ENCODE data around the gene REXO1.

Gene REXO1

DNA sequence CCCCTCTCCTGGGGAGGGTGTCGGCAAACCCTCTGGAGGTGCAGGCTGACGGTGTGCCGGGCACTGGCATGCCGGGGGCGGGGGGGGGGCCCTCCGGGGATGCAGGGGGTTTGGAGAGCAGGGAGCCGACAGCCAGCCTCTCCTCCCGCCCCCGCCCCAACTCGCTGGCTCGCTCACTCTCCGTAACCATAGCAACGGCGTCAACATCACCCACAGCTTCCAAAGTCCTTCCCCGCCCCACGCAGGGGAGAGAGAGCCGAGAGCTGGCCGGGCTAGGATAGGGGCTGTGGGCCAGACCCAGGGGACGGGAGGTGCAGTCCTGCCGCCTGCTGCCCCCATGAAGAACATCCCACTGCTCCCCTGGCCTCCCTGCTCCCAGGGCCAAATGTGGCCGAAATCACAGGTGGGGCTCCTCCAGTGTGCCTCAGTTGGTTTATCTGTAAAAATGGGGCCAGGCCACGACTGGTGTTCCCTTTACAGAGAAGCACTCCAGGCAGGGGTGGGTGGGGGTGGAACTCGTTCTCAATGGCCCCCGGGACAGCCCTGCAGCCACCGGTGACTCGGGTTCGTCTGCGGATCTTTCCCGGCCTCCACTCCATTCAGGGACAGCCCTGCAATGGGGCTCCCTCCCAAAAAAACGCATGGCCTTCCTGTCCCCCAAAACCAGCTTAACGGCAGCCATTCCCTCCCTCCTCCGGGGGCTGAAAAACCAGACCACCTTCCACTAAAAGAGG is 11.9 kb upstream of the REXO1 start:
- no CpG with 5 or more reads among the region's 32 CpGs for WGBS (ENCODE audit: extremely low coverage, insufficient coverage, low lambda C conversion rate)
- peak; percentile 89 for DNase-seq
- Histone ChIP-seq H2AK5ac (ENCODE audit: low read length) (no peak overlapping the region), H2BK120ac (ENCODE audit: low read depth, low read length) (no peak overlapping the region), H3K18ac (ENCODE audit: low read length) (no peak overlapping the region), H3K23ac (ENCODE audit: low read length) (no peak overlapping the region), H3K56ac (ENCODE audit: low read length) (peak overlapping the region; percentile 90), H4K5ac (ENCODE audit: low read length) (no peak overlapping the region), H2BK15ac (replicated peaks; ENCODE audit: low read depth) (no peak overlapping the region), H3K9ac (ENCODE audit: low read length) (peak overlapping the region; percentile 82), H3K79me2 (ENCODE audit: control insufficient read depth, insufficient read depth, low read length) (peaks cover 59% of the 10 kb centered on the region), H3K27me3 (ENCODE audit: insufficient read depth, low read length, poor library complexity) (no peaks in the 10 kb centered on the region), H3K4me2 (ENCODE audit: low read length) (peak overlapping the region; percentile 3), H3K4me3 (ENCODE audit: low read length) (no peak overlapping the region), H3K4ac (ENCODE audit: low read depth, low read length) (no peak overlapping the region), H4K8ac (ENCODE audit: low read depth, low read length) (no peak overlapping the region), H2BK5ac (ENCODE audit: low read length) (no peak overlapping the region), H3K27ac (ENCODE audit: low read depth, low read length) (no peak overlapping the region), H3K36me3 (ENCODE audit: control insufficient read depth, insufficient read depth, low read length) (no peaks in the 10 kb centered on the region), H3K4me1 (ENCODE audit: control insufficient read depth, low read depth, low read length) (peaks cover 21% of the 10 kb centered on the region), H3K79me1 (ENCODE audit: low read length) (peaks cover 20% of the 10 kb centered on the region)

DNA sequence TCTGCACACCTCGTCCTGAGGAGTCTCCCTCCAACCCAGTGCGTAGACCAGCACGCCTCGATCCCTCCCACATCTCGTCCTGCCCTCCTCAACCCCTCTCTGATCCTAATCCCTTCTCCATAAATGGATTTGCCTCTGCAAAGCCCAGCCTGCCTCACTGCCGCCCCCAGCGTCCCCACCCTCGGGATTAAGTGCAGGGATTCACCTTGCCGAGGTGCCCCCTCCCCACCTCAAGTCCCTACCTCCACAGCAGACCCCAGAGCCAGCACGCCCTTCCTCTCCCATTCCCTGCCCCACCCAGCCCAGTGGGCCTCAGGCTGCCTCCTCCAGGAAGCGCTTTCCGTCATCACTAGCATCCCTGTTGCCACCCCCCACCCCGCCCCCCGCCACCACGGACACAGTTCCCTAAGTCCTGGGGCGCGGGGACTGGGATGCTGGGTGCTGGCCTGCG is 11.1 kb upstream of the REXO1 start:
- H2AK5ac ChIP-seq (ENCODE audit: low read length) = no peak overlapping the region
- H3K27ac ChIP-seq (ENCODE audit: low read depth, low read length) = no peak overlapping the region
- peak; percentile 77 for DNase-seq
- peaks cover 21% of the 10 kb centered on the region for H3K4me1 ChIP-seq (ENCODE audit: control insufficient read depth, low read depth, low read length)
- no peak overlapping the region for H2BK15ac ChIP-seq (replicated peaks; ENCODE audit: low read depth)
- no peak overlapping the region for H4K8ac ChIP-seq (ENCODE audit: low read depth, low read length)
- H3K27me3 ChIP-seq (ENCODE audit: insufficient read depth, low read length, poor library complexity) = no peaks in the 10 kb centered on the region
- peak overlapping the region; percentile 11 for H3K9ac ChIP-seq (ENCODE audit: low read length)
- H3K56ac ChIP-seq (ENCODE audit: low read length) = peak overlapping the region; percentile 5
- peak overlapping the region; percentile 24 for H3K4me2 ChIP-seq (ENCODE audit: low read length)
- no peak overlapping the region for H3K4ac ChIP-seq (ENCODE audit: low read depth, low read length)
- H4K5ac ChIP-seq (ENCODE audit: low read length) = no peak overlapping the region
- no peaks in the 10 kb centered on the region for H3K36me3 ChIP-seq (ENCODE audit: control insufficient read depth, insufficient read depth, low read length)
- H3K18ac ChIP-seq (ENCODE audit: low read length) = no peak overlapping the region
- H3K23ac ChIP-seq (ENCODE audit: low read length) = no peak overlapping the region
- H3K79me2 ChIP-seq (ENCODE audit: control insufficient read depth, insufficient read depth, low read length) = peaks cover 63% of the 10 kb centered on the region
- H3K4me3 ChIP-seq (ENCODE audit: low read length) = no peak overlapping the region
- no CpG with 5 or more reads among the region's 18 CpGs for WGBS (ENCODE audit: extremely low coverage, insufficient coverage, low lambda C conversion rate)
- H2BK120ac ChIP-seq (ENCODE audit: low read depth, low read length) = no peak overlapping the region
- peaks cover 20% of the 10 kb centered on the region for H3K79me1 ChIP-seq (ENCODE audit: low read length)
- no peak overlapping the region for H2BK5ac ChIP-seq (ENCODE audit: low read length)

DNA sequence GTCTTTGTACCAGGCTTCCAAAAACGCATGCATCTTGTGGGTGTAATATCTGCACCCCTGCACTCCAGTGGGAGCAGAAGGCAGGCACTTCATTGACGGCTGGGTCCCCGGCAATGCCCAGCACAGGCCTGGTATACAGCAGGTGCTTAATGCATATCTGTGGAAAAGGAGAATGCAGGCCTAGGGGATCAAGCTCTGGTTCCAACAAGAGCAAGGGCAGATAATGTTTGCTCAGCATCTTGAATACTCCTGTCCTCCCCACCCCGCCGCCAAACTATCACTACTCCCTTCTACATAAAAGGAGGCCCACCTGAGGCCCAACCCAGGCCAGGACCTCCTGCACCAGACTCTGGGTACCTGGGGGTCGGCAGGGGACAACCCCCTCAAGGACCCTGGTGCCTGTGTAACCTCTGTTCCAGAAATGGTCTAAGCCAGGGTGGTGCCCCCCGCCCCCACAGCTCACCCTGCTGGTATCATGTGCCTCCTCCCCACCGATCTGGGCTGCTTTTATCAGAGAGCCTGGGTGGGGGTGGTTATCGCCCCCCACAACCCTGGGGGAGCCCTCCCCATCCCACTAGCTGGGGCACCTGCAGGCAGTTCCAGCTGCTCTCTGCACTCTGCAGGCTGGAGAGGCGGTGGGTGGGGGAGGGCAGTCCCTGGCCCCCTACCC is 10.3 kb upstream of the REXO1 start:
- peaks cover 20% of the 10 kb centered on the region for H3K79me1 ChIP-seq (ENCODE audit: low read length)
- no peak overlapping the region for H3K4me3 ChIP-seq (ENCODE audit: low read length)
- no peaks in the 10 kb centered on the region for H3K27me3 ChIP-seq (ENCODE audit: insufficient read depth, low read length, poor library complexity)
- no peak overlapping the region for H2BK15ac ChIP-seq (replicated peaks; ENCODE audit: low read depth)
- peak overlapping the region; percentile 39 for H3K9ac ChIP-seq (ENCODE audit: low read length)
- no CpG with 5 or more reads among the region's 10 CpGs for WGBS (ENCODE audit: extremely low coverage, insufficient coverage, low lambda C conversion rate)
- no peak for DNase-seq
- no peak overlapping the region for H3K23ac ChIP-seq (ENCODE audit: low read length)
- peaks cover 21% of the 10 kb centered on the region for H3K4me1 ChIP-seq (ENCODE audit: control insufficient read depth, low read depth, low read length)
- no peak overlapping the region for H2BK5ac ChIP-seq (ENCODE audit: low read length)
- no peak overlapping the region for H3K4ac ChIP-seq (ENCODE audit: low read depth, low read length)
- no peak overlapping the region for H3K56ac ChIP-seq (ENCODE audit: low read length)
- H4K5ac ChIP-seq (ENCODE audit: low read length) = no peak overlapping the region
- H3K79me2 ChIP-seq (ENCODE audit: control insufficient read depth, insufficient read depth, low read length) = peaks cover 64% of the 10 kb centered on the region
- H3K27ac ChIP-seq (ENCODE audit: low read depth, low read length) = no peak overlapping the region
- H3K4me2 ChIP-seq (ENCODE audit: low read length) = no peak overlapping the region
- H3K18ac ChIP-seq (ENCODE audit: low read length) = no peak overlapping the region
- no peak overlapping the region for H2BK120ac ChIP-seq (ENCODE audit: low read depth, low read length)
- no peak overlapping the region for H4K8ac ChIP-seq (ENCODE audit: low read depth, low read length)
- H2AK5ac ChIP-seq (ENCODE audit: low read length) = no peak overlapping the region
- no peaks in the 10 kb centered on the region for H3K36me3 ChIP-seq (ENCODE audit: control insufficient read depth, insufficient read depth, low read length)

DNA sequence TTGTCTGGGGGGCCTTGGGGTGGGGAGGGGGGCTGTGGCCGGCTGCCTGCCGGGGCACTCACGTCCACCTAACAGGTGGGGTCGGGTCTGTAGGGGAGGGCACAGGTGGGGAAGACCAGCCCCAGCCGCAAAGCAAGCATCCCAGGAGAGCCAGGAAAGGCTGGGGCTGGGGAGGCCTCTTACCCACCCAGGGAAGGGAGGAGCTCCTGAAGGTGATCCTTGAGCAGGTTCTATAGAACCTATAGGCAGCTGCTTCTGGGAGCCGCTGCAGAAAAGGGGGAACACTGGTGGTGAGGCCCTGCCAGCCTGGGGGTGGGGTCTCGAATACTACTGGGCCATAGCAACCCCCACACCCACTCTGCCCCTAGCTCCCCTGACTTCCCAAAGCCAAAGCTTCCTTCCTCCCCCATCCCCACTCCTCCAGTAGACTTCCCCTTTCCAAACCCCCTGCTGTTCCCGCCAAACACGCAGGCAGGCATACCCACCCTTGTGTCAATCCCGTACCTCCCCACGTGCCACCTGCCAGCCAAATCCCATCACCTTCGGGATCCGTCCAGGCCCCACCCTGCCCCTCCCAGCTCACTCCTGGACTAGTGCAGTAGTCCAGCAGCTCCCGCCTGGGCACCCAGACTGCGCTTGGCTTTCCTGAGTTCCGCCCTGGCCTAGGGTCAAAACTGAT is 9.5 kb upstream of the REXO1 start:
- Histone ChIP-seq H3K4me2 (ENCODE audit: low read length) (no peak overlapping the region), H3K23ac (ENCODE audit: low read length) (no peak overlapping the region), H2BK5ac (ENCODE audit: low read length) (no peak overlapping the region), H3K18ac (ENCODE audit: low read length) (peak overlapping the region; percentile 23), H2BK15ac (replicated peaks; ENCODE audit: low read depth) (no peak overlapping the region), H3K79me2 (ENCODE audit: control insufficient read depth, insufficient read depth, low read length) (peaks cover 64% of the 10 kb centered on the region), H3K9ac (ENCODE audit: low read length) (peak overlapping the region; percentile 75), H2BK120ac (ENCODE audit: low read depth, low read length) (no peak overlapping the region), H4K8ac (ENCODE audit: low read depth, low read length) (no peak overlapping the region), H3K4me1 (ENCODE audit: control insufficient read depth, low read depth, low read length) (peaks cover 21% of the 10 kb centered on the region), H3K56ac (ENCODE audit: low read length) (peak overlapping the region; percentile 93), H3K27me3 (ENCODE audit: insufficient read depth, low read length, poor library complexity) (no peaks in the 10 kb centered on the region), H4K5ac (ENCODE audit: low read length) (no peak overlapping the region), H3K4me3 (ENCODE audit: low read length) (no peak overlapping the region), H3K4ac (ENCODE audit: low read depth, low read length) (peak overlapping the region; percentile 4), H3K36me3 (ENCODE audit: control insufficient read depth, insufficient read depth, low read length) (no peaks in the 10 kb centered on the region), H3K27ac (ENCODE audit: low read depth, low read length) (peak overlapping the region; percentile 21), H2AK5ac (ENCODE audit: low read length) (no peak overlapping the region), H3K79me1 (ENCODE audit: low read length) (peaks cover 20% of the 10 kb centered on the region)
- DNase-seq = no peak
- no CpG with 5 or more reads among the region's 16 CpGs for WGBS (ENCODE audit: extremely low coverage, insufficient coverage, low lambda C conversion rate)

DNA sequence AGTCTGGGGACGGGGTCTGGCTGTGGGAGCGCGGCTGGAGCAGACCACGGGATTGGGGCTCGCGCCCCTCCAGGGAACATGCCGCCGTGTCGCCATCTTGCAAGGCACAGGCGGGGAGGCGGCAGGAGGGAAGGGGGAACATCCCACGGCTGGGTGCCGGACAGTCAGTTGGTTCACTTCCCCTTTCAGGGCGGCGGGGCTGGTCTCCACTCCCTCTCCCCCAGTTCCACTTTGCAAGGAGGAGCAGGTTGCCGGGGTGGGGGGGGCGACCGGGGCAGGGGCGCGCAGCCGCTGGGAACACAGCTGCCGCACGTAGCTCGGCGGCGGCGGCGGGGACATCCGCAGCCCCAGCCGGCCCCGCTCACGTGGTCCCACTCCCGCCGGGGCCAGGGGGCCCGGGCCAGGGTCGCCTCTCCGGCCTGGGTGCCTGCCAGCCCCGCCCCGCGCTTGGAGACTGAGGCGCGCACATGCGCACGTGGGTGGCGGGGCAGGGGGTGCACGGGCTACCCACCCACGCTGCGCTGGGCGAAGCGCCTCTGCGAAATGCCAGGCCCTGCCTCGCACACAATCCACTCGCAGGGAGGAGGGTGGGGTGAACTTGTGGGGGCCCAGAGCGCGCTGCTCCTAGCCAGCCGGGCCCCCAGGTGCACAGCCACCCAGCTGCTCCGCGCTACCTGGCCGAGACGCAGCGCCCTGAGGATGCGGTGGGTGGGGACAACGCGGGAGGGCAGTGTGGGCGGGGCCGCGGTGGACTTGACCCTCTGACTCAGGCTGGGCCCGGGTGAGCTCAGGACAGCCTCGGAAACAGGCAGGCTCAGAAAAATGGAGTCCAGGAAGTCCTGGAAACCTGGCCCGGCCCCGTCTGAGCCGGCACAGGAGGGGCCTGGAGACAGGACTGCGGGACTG is 8.7 kb upstream of the REXO1 start:
- no peak overlapping the region for H2BK15ac ChIP-seq (replicated peaks; ENCODE audit: low read depth)
- no peaks in the 10 kb centered on the region for H3K36me3 ChIP-seq (ENCODE audit: control insufficient read depth, insufficient read depth, low read length)
- peaks cover 59% of the 10 kb centered on the region for H3K79me2 ChIP-seq (ENCODE audit: control insufficient read depth, insufficient read depth, low read length)
- peaks cover 20% of the 10 kb centered on the region for H3K79me1 ChIP-seq (ENCODE audit: low read length)
- peak overlapping the region; percentile 21 for H3K27ac ChIP-seq (ENCODE audit: low read depth, low read length)
- H3K56ac ChIP-seq (ENCODE audit: low read length) = peak overlapping the region; percentile 93
- peak overlapping the region; percentile 100 for H3K23ac ChIP-seq (ENCODE audit: low read length)
- H4K5ac ChIP-seq (ENCODE audit: low read length) = no peak overlapping the region
- no CpG with 5 or more reads among the region's 73 CpGs for WGBS (ENCODE audit: extremely low coverage, insufficient coverage, low lambda C conversion rate)
- H4K8ac ChIP-seq (ENCODE audit: low read depth, low read length) = no peak overlapping the region
- H2BK120ac ChIP-seq (ENCODE audit: low read depth, low read length) = no peak overlapping the region
- DNase-seq = peak; percentile 86
- H2BK5ac ChIP-seq (ENCODE audit: low read length) = no peak overlapping the region
- H3K4me3 ChIP-seq (ENCODE audit: low read length) = peak overlapping the region; percentile 30
- H3K4me2 ChIP-seq (ENCODE audit: low read length) = peak overlapping the region; percentile 86
- H3K27me3 ChIP-seq (ENCODE audit: insufficient read depth, low read length, poor library complexity) = no peaks in the 10 kb centered on the region
- peak overlapping the region; percentile 4 for H3K4ac ChIP-seq (ENCODE audit: low read depth, low read length)
- peak overlapping the region; percentile 2 for H2AK5ac ChIP-seq (ENCODE audit: low read length)
- H3K9ac ChIP-seq (ENCODE audit: low read length) = peak overlapping the region; percentile 75
- peak overlapping the region; percentile 23 for H3K18ac ChIP-seq (ENCODE audit: low read length)
- H3K4me1 ChIP-seq (ENCODE audit: control insufficient read depth, low read depth, low read length) = peaks cover 21% of the 10 kb centered on the region

Measured in mesendoderm (in vitro differentiated cells).